ENCODE data around the gene ABO.
"Not testable (repeated sequence)": the region's sequence is repeated elsewhere in the genome, so short reads cannot be mapped to it uniquely, and the experiment has no call there.

ABO gene

DNA sequence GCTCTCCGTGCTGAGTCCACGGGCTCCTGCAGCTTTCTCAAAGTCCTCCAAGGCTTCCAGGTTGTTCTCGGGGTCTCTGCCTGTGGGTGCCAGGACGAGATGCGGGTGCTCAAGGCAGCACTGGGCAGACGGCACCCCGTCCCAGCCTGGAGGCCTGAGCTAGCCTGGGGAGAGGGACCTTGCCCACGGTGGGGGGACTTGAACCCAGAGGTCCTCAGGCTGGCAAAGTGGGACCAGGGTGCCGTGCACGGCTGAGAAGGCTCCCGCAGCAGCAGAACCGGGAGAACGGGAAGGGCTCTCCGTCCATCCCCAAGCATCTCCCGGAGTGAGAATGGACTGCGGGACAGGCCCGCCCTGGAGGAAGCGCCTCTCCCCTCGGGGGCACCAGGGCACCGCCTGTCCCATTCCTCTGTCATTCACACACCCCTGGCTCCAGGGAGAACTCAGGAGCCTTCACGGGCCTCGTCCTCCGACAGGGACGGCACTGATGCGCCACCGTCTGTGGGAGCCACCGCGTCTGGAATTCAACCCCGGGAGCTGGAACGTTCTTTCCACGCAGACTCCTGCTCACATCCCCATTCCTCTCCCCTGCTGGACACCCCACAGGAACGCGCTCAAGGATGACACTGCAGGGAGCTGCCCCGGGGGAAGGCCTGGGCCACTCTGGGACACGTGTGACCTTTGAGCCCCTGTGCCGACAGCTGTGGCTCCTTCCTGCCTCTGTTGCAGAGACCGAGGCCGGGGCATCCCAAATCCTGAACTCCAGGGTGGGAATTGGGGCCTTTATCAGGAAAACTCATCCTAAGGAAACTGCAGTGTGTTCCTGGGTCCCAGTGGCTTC lies 49.6 kb downstream of the ABO start:
- no peak for DNase-seq (ENCODE audit: low read depth)

GRCh38 chr9:133224762-133225161 lies 50.2 kb downstream of the ABO start:
- no peak for DNase-seq (ENCODE audit: low read depth)

DNA sequence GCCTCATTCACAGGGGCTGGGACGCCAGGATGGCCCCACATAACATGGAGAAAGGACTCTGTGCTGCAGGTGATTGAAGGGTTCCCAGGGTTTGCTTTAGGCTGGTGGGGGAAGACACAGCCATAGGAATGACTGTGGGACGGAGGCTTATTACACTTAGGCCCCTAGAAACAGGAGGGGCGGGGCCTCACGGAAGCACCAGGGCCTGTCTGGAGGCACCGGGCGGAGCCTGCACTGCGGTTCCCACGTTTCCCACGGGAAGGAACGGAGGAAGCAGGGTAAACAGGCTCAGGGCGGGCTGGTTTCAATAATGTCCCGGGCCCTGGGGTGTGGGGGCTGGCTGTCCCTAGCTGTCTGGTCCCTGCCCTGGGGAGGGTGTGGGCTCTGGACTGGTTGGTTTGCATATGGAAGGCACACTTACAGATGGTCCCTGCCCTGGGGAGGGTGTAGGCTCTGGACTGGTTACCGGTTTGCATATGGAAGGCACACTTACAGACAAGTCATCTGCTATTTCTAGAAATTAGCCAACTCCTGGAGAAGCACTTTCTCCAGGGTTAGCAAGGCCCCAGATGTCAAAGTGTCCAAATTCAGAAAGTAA lies 51.7 kb downstream of the ABO start:
- not testable (repeated sequence) for DNase-seq (ENCODE audit: low read depth)

DNA sequence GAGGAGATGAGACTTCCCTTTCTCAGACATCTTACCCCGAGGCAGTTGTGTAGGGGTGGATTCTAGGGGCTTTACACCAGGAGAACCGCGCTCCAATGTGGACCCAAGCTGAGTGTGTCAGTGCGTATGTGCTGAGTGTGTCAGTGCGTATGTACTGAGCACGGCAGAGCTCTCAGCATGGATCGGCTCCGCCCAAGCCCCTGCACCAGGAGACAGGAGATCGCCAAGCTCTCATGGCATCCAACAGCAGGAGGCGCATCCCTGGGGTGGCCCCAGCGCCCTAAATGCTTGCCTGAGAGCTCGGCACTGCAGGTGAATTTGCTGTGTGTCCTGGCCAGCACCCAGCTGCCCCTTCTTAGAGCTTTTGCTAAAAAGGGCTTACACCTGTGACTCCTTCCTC lies 53.0 kb downstream of the ABO start:
- DNase-seq (ENCODE audit: low read depth): not testable (repeated sequence)

- DNase-seq (ENCODE audit: low read depth): no peak
Measured at GRCh38 chr9:133221177-133221809, 53.7 kb downstream of the ABO start.

DNA sequence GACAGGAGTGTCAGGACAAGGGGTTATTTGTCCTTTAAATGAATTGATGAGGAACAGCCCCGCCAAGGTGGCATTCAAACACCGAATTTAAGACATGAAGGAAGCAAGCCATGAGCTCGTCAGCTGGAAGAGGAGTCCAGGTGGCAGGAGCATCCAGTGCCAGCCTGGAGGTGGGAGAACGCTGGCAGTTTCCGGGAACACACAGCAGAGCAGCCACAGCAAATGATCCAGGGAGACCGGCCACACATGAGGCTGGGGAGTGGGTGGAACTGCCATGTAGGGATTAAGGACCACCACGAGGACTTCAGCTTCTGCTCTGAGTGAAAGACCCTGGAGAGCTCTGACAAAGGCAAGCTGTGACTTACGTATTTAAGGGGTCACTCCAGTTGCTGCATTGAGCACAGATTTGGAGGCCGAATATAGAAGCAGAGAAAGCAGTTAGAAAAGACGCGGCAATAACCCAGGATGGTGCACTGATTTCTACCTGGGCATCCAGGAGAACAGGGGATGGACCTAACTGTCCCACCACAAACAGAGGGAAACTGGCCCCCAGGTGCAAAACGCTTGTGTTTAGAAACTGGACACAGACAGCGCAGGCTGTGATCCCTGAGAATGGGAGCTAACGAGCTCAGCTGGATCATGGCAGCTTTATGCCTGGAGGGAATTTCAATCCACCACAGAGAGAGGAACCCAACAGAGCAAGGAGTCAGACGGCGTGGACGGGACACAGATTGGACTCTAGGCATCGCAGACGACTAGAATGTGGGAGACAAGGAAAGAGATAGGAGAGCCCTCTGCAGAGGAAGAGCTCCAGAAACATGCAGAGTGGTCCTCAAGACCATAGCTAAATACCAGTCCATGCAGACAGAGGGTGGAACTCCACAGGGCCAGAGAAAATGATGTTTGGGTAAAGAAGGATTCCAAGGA lies 56.7 kb downstream of the ABO start:
- not testable (repeated sequence) for DNase-seq (ENCODE audit: low read depth)

DNA sequence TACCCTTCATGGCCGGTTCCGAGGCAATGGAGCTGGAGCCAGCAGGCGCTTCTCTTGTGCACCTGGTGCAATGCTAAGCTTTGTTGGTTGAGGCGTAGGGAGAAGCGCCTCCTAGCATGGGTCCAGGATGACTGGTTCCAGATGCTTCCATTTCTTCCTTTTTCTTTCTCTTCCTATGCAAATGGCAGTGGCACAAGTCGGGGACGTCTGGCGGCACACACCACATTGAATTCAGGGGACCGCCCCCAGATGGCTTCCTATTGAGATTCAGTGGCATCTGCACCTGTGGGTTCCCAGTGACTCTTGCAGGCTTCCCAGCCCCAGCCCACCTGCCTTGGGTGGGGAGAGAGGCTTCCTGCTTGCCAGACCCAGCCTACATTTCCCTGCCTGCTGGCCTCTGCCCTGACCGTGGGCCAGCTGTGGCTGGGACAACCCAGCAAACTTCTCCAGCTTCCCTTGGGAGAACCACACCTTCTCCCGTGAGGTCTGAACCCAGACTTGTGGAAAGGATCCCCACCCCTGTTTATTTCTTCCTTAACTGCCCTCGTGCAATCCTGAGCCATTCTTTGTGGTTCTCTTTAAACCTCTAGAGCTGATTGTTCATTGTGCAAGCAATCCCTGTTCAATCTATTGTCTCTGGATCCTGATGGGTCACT lies 57.5 kb downstream of the ABO start:
- DNase-seq (ENCODE audit: low read depth): not testable (repeated sequence)

DNA sequence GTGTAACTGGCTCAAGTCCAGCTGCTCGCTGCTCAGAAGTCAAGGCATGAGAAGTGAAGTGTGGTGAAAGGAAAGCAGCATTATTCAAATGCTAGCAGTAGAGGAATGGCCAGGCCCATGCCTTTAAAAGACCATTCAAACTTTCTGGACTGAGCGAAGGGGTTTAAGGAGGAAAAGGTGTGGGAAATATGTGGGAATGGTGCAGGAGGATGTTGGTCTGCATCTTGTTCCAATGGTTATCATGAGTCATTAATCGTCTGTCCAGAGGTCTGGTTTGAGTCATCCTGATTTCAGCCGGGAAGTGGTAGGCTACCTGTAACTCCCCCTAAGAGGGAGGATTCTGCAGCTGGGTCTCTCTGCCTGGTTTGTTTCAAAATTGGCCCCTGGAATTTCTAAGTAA lies 60.7 kb downstream of the ABO start:
- not testable (repeated sequence) for DNase-seq (ENCODE audit: low read depth)

- no peak for DNase-seq (ENCODE audit: low read depth)
Measured at GRCh38 chr9:133210609-133211008, 64.4 kb downstream of the ABO start.

DNA sequence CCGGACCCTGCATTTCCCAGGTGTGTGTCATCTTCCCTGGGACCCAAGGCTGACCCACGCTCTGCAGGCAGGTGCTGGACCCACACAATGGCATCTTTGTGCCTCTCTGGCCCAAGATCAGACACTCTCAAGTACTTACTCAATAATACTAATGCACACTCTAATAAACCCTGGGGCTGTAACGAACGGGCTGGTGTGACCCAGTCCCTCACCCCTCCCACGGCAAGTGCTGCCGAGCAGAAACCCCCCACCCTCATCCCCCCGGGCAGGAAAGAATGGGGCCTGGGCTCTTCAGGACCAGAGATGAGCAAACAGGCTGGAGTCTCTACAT lies 64.8 kb downstream of the ABO start:
- DNase-seq (ENCODE audit: low read depth): no peak

GRCh38 chr9:133209327-133210201 lies 65.4 kb downstream of the ABO start:
- not testable (repeated sequence) for DNase-seq (ENCODE audit: low read depth)

DNA sequence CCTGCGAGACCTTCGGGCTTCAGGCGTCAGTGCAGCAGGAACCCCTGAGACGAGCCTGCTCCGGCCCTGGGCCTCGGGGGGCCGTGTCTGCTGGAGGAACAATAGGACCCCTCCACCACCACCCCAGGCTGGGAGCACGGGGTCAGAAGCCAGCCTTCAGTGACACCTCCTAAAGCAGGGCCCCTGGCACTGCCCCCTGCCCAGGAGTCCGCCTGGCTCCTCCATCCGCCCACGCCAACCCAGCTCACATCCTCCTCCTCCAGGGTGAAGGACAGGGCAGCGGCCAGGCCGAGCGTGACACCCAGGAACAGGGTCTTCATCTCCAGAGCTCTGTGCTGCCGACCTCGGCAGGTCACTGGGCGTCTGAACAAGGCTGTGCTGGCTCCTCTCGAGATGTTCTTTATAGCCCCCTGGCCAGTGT lies 66.1 kb downstream of the ABO start, which contains the start of gene OBP2B:
OBP2B (minus strand) TSS at position 371 of the 421 bp plus-strand sequence; CDS start at position 320, 51 bp downstream.
- DNase-seq (ENCODE audit: low read depth): not testable (repeated sequence)

- not testable (repeated sequence) for DNase-seq (ENCODE audit: low read depth)
Measured at GRCh38 chr9:133208171-133208879, 66.7 kb downstream of the ABO start.

DNA sequence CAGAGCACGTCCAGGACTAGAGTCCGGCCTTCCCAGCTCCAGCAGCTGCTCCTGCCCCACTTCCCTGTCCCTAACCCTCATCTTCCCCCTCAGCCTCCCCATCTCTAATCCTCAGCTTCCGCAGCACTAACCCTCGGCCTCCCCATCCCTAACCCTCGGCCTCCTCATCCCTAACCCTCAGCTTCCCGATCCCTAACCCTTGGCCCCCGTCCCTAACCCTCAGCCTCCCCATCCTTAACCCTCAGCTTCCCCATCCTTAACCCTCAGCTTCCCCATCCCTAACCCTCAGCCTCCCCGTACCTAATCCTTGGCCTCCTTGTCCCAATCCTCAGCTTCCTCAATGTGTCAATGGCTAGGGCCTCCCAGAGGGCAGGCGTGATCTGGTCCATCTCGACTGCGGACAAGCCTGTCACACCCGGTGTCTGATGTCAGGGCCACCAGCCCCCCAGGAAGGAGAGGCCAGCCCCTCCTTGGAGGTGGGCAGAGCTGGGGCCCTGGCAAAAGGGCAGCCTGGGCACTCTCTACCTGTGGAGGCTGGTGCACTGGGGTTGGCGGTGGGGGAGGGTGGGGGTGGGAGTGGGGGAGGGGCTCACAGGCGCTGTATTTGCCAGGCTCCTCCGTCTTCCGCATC lies 67.3 kb downstream of the ABO start:
- DNase-seq (ENCODE audit: low read depth): no peak

DNA sequence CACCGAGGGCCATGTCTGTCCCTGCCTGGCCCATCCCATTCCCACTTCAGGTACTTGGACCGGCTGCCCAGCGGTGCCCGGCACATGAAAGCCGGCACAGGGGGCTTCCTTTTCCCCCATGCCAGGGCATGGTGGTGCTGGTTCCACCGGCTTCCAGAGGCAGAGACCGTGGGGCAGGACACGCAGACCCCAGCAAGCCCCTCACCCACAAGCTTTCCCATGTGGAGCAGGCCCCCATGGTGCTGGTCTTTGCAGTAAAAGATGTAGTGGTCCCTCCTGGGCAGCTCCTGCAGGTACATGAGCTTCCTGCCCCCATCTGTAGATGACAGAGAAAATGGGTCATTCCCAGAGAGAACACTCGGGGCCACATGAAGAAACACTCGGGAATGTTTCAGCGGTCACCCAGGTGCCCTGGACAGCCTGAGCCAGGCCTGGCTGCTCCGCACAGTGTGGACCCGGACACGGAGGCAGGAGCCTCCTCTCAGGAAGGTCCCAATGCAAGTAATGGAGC lies 67.9 kb downstream of the ABO start:
- no peak for DNase-seq (ENCODE audit: low read depth)

GRCh38 chr9:133205996-133206931 lies 68.7 kb downstream of the ABO start:
- DNase-seq (ENCODE audit: low read depth): no peak

- not testable (repeated sequence) for DNase-seq (ENCODE audit: low read depth)
Measured at GRCh38 chr9:133205481-133205887, 69.5 kb downstream of the ABO start.

Measured in fibroblast of the conjunctiva (primary cell).